BE2C (cell line): ENCODE data around the gene BMERB1.
"Not testable (repeated sequence)": the region's sequence is repeated elsewhere in the genome, so short reads cannot be mapped to it uniquely, and the experiment has no call there.

Experiments
- DNase-seq: peaks from one replicate; pipeline ENCODE4 v3.0.0-alpha.2; 2020
- H3K27me3 ChIP-seq: fragments of 250-450 bp; sonication (Bioruptor Pico); 2 replicates; pipeline ENCODE4 v1.5.1; 2020; ENCODE audit warnings: mild to moderate bottlenecking
- H3K36me3 ChIP-seq: fragments of 250-450 bp; sonication (Bioruptor Pico); 2 replicates; pipeline ENCODE4 v1.5.1; 2020; ENCODE audit warnings: mild to moderate bottlenecking
- H3K4me1 ChIP-seq: fragments of 250-450 bp; sonication (Bioruptor Pico); 2 replicates; pipeline ENCODE4 v1.5.1; 2020
- H3K4me3 ChIP-seq: 2 replicates; pipeline ENCODE4 v1.5.1; 2011; ENCODE audit warnings: low read depth, low read length
- H3K9me3 ChIP-seq: fragments of 250-450 bp; sonication (Bioruptor Pico); 2 replicates; pipeline ENCODE4 v1.5.1; 2020
- CTCF ChIP-seq: IDR thresholded peaks from 2 replicates; pipeline ENCODE4 v1.5.1; 2012; ENCODE audit warnings: mild to moderate bottlenecking, low read depth, low read length

Gene BMERB1

GRCh38 chr16:15572329-15573001 lies 138.1 kb downstream of the BMERB1 start:
- H3K9me3 ChIP-seq = no peaks in the 10 kb centered on the region; the same call in 1 of the 2 replicates
- no peaks in the 10 kb centered on the region for H3K27me3 ChIP-seq
- no peak overlapping the region for H3K4me3 ChIP-seq
- TF ChIP-seq CTCF = no peak
- H3K4me1 ChIP-seq = peaks cover 11% of the 10 kb centered on the region
- H3K36me3 ChIP-seq = no peaks in the 10 kb centered on the region
- no peak for DNase-seq

GRCh38 chr16:15573274-15573895 lies 139.0 kb downstream of the BMERB1 start:
- Histone ChIP-seq H3K27me3 (no peaks in the 10 kb centered on the region), H3K4me3 (no peak overlapping the region), H3K4me1 (peaks cover 14% of the 10 kb centered on the region), H3K36me3 (no peaks in the 10 kb centered on the region), H3K9me3 (no peaks in the 10 kb centered on the region; the same call in 1 of the 2 replicates)
- no peak for DNase-seq
- no peak for TF ChIP-seq CTCF

GRCh38 chr16:15573896-15574613 lies 139.7 kb downstream of the BMERB1 start:
- not testable (repeated sequence) for H3K27me3 ChIP-seq, DNase-seq
- H3K4me1 ChIP-seq = peaks cover 14% of the 10 kb centered on the region

GRCh38 chr16:15574614-15574948 lies 140.2 kb downstream of the BMERB1 start:
- TF ChIP-seq CTCF = no peak
- H3K9me3 ChIP-seq = no peaks in the 10 kb centered on the region; the same call in 1 of the 2 replicates
- H3K27me3 ChIP-seq = no peaks in the 10 kb centered on the region
- no peaks in the 10 kb centered on the region for H3K36me3 ChIP-seq
- no peak overlapping the region for H3K4me3 ChIP-seq
- DNase-seq = no peak
- peaks cover 14% of the 10 kb centered on the region for H3K4me1 ChIP-seq

More at GRCh38 chr16:15573896-15574613, 139.7 kb downstream of the BMERB1 start:
- not testable (repeated sequence) for H3K4me3 ChIP-seq, H3K36me3 ChIP-seq, H3K9me3 ChIP-seq

GRCh38 chr16:15575293-15576049 lies 141.1 kb downstream of the BMERB1 start:
- Histone ChIP-seq H3K4me1 (peaks cover 14% of the 10 kb centered on the region), H3K4me3 (no peak overlapping the region), H3K9me3 (no peaks in the 10 kb centered on the region; the same call in 1 of the 2 replicates), H3K27me3 (no peaks in the 10 kb centered on the region), H3K36me3 (no peaks in the 10 kb centered on the region)
- TF ChIP-seq CTCF = no peak
- no peak for DNase-seq
